Endothelial cell of umbilical vein (primary cell): ENCODE measurements around the gene ABHD4. TPM values are rescaled to one million over a fixed set of nuclear protein-coding genes. Genes with fewer than 3 reads are reported as not detected.

Experiments used
- BruUV-seq: library from RNA; stranded (reverse); fragments of 400-500 nt; replicated peaks from 2 replicates; lab custom pipeline; 2021; lab: Mats Ljungman, UMichigan
- CTCF ChIA-PET: fragments of 300-600, 350-600 bp; sonication (Branson Sonifier 250); formaldehyde crosslinking; loops from one replicate; lab custom pipeline; 2021; ENCODE audit warnings: antibody characterized with exemption, inconsistent platforms; lab: Charles Lee
- POLR2A ChIA-PET: fragments of 300-600, 350-600 bp; sonication (Branson Sonifier 250); formaldehyde crosslinking; loops from one replicate; lab custom pipeline; 2021; ENCODE audit warnings: antibody characterized with exemption, inconsistent platforms; lab: Charles Lee
- DNase-seq: peaks from one replicate; pipeline ENCODE4 v3.0.0-alpha.2; 2011; ENCODE audit warnings: low read depth, low spot score
- FAIRE-seq: peaks from 2 replicates; lab custom pipeline; 2011; peaks lifted over from hg19 to GRCh38; lab: Jason Lieb, UNC
- H2AFZ ChIP-seq: 2 replicates; pipeline ENCODE4 v1.6.0; 2012; ENCODE audit warnings: low read depth, low read length, control low read depth, inconsistent platforms
- H3K27ac ChIP-seq: 2 replicates; pipeline ENCODE4 v1.5.1; 2011; ENCODE audit warnings: low read depth, mild to moderate bottlenecking, control low read depth, low read length, moderate library complexity; ENCODE audit not compliant: insufficient read depth
- H3K27me3 ChIP-seq, 2 experiments: 2 replicates each; pipeline versions ENCODE4 v1.6.0 to v1.6.1; 2011; ENCODE audit warnings: low read length in 2 of 2, mixed read lengths in 1 of 2; ENCODE audit not compliant: control insufficient read depth in 2 of 2, insufficient read depth in 2 of 2
- H3K36me3 ChIP-seq, 2 experiments: 2 replicates in 1 of 2; 3 replicates in 1 of 2; pipeline ENCODE4 v1.5.1; 2011; ENCODE audit warnings: low read length in 2 of 2, mild to moderate bottlenecking in 1 of 2, moderate library complexity in 1 of 2; ENCODE audit not compliant: control insufficient read depth in 2 of 2, insufficient read depth in 2 of 2; ENCODE audit errors: extremely low read depth in 1 of 2
- H3K4me1 ChIP-seq: 3 replicates; pipeline ENCODE4 v1.5.1; 2011; ENCODE audit warnings: mild to moderate bottlenecking, low read length; ENCODE audit not compliant: control insufficient read depth, insufficient read depth; ENCODE audit errors: extremely low read depth
- H3K4me2 ChIP-seq: 2 replicates; pipeline ENCODE4 v1.6.1; 2011; ENCODE audit warnings: low read length, control low read depth, mixed read lengths; ENCODE audit not compliant: insufficient read depth
- H3K4me3 ChIP-seq, 3 experiments: fragments of 200-600 bp in 1 of 3; sonication (generic), shearing (Covaris generic) in 1 of 3; replicated peaks in 1 of 3; 2 replicates each; pipeline ENCODE4 v1.5.1; 2011 to 2016; ENCODE audit warnings: control low read depth in 3 of 3, low read length in 3 of 3, mild to moderate bottlenecking in 2 of 3, inconsistent platforms in 1 of 3, low read depth in 1 of 3, moderate library complexity in 1 of 3; ENCODE audit not compliant: insufficient read depth in 1 of 3
- H3K79me2 ChIP-seq: 2 replicates; pipeline ENCODE4 v1.6.0; 2012; ENCODE audit warnings: low read length, inconsistent platforms; ENCODE audit not compliant: control insufficient read depth, insufficient read depth
- H3K9ac ChIP-seq: replicated peaks from 2 replicates; pipeline ENCODE3; 2011; ENCODE audit warnings: low read length, control low read depth; ENCODE audit not compliant: insufficient read depth; ENCODE audit errors: extremely low read depth
- H3K9me1 ChIP-seq: replicated peaks from 3 replicates; pipeline ENCODE4 v1.6.0; 2011; ENCODE audit warnings: mild to moderate bottlenecking, low read length; ENCODE audit not compliant: control insufficient read depth, insufficient read depth; ENCODE audit errors: extremely low read depth
- H3K9me3 ChIP-seq: replicated peaks from 2 replicates; pipeline ENCODE4 v1.5.1; 2012; ENCODE audit warnings: low read length, inconsistent platforms; ENCODE audit not compliant: control insufficient read depth, insufficient read depth
- H4K20me1 ChIP-seq: replicated peaks from 2 replicates; pipeline ENCODE3; 2011; ENCODE audit warnings: mild to moderate bottlenecking, low read length; ENCODE audit not compliant: control insufficient read depth, insufficient read depth; ENCODE audit errors: extremely low read depth
- CTCF ChIP-seq, 2 donors: IDR thresholded peaks; 1 replicate in 1 of 2; 2 replicates in 1 of 2; pipeline ENCODE4 v1.5.1; 2011; ENCODE audit warnings: low read length in 2 of 2, mild to moderate bottlenecking in 2 of 2, moderate library complexity in 2 of 2, control low read depth in 1 of 2, inconsistent platforms in 1 of 2, low read depth in 1 of 2; ENCODE audit not compliant: insufficient read depth in 1 of 2; ENCODE audit errors: extremely low read depth in 1 of 2
- EZH2 ChIP-seq: IDR thresholded peaks from 2 replicates; pipeline ENCODE4 v1.6.1; 2012; ENCODE audit warnings: borderline replicate concordance, low read depth, mild to moderate bottlenecking, moderate library complexity, low read length, inconsistent platforms; ENCODE audit not compliant: severe bottlenecking
- FOS ChIP-seq: IDR thresholded peaks from 2 replicates; pipeline ENCODE4 v1.6.1; 2011; ENCODE audit warnings: mild to moderate bottlenecking, low read length, moderate library complexity, borderline replicate concordance; ENCODE audit not compliant: insufficient read depth
- GATA2 ChIP-seq: IDR thresholded peaks from 2 replicates; pipeline ENCODE4 v1.7.0; 2011; ENCODE audit warnings: low read depth, mild to moderate bottlenecking, moderate library complexity, mixed read lengths, low read length; ENCODE audit not compliant: insufficient read length, insufficient read depth
- JUN ChIP-seq: IDR thresholded peaks from 2 replicates; pipeline ENCODE4 v1.6.1; 2011; ENCODE audit warnings: borderline replicate concordance, low read depth; ENCODE audit not compliant: insufficient read length, insufficient read depth
- MAX ChIP-seq: IDR thresholded peaks from 2 replicates; pipeline ENCODE4 v1.6.1; 2011; ENCODE audit not compliant: insufficient read depth, insufficient read length
- MYC ChIP-seq: IDR thresholded peaks from one replicate; pipeline ENCODE4 v1.6.1; 2011; ENCODE audit warnings: mild to moderate bottlenecking, low read depth, low read length
- POLR2A ChIP-seq: IDR thresholded peaks from 2 replicates; pipeline ENCODE4 v1.6.1; 2012; ENCODE audit warnings: low read depth, mild to moderate bottlenecking, control low read depth, low read length
- POLR2AphosphoS5 ChIP-seq: IDR thresholded peaks from 2 replicates; pipeline ENCODE4 v1.6.1; 2012; ENCODE audit warnings: low read depth, mild to moderate bottlenecking, control low read depth, low read length, moderate library complexity; ENCODE audit not compliant: insufficient read depth
- dilution Hi-C: fragments of 300-500 bp; cut with MboI; formaldehyde crosslinking; loops from one replicate; pipeline ENCODE4 v1.15.0; 2019; ENCODE audit warnings: low sequenced_read_pairs; ENCODE audit not compliant: extremely low pct_ligation_motif_present
- intact Hi-C: fragments of 100-400 bp; cut with micrococcal nuclease; formaldehyde crosslinking; loops from one replicate; pipeline ENCODE4 v1.10.0; 2022
- polyA plus RNA-seq, 4 experiments: library from polyadenylated mRNA; depleted of rRNA in 3 of 4; stranded (reverse) in 3 of 4; unstranded in 1 of 4; fragments of >200 nt; gene quantifications; 2 replicates each; pipeline versions ENCODE4 v1.2.1 to v1.2.3, GENCODE V29; 2011 to 2012; ENCODE audit warnings: missing spikeins in 1 of 4
- total RNA-seq: library from RNA; stranded (reverse); gene quantifications from 2 replicates; pipeline ENCODE4 v1.2.3, GENCODE V29; 2021

The ABHD4 gene
- total and polyA plus RNA-seq, 2 donors (not counting 3 experiments of a cell fraction or from before 2014, with no cell fraction given) = 34.8 to 45.5 TPM

GRCh38 chr14:22648506-22648905, 50.4 kb downstream of the ABHD4 start:
- no peak overlapping the region for H2AFZ ChIP-seq
- H3K4me3 ChIP-seq = no peak overlapping the region
- H3K4me1 ChIP-seq = peaks cover 3% of the 10 kb centered on the region
- no TSS peak for BruUV-seq
- H4K20me1 ChIP-seq = no peaks in the 10 kb centered on the region
- no peaks in the 10 kb centered on the region for H3K27me3 ChIP-seq
- dilution Hi-C loops = no loop called here
- no peak for DNase-seq
- H3K9me1 ChIP-seq = no peaks in the 10 kb centered on the region
- no peak for FAIRE-seq
- H3K4me2 ChIP-seq = no peak overlapping the region
- no peaks in the 10 kb centered on the region for H3K36me3 ChIP-seq
- no peaks in the 10 kb centered on the region for H3K79me2 ChIP-seq
- no peaks in the 10 kb centered on the region for H3K9me3 ChIP-seq
- TF ChIP-seq MAX = no peak
- no peak for TF ChIP-seq POLR2A
- no peak for TF ChIP-seq JUN
- no peak for TF ChIP-seq EZH2
- no peak for TF ChIP-seq FOS
- no peak for TF ChIP-seq CTCF (IDR thresholded peaks at IDR 0.05; ENCODE audit: extremely low read depth in 1 of 2, insufficient read depth in 1 of 2, low read depth in 1 of 2, low read length in 2 of 2)
- no peak for TF ChIP-seq MYC
- TF ChIP-seq POLR2AphosphoS5 = no peak
- no peak for TF ChIP-seq GATA2
- ChIA-PET CTCF (interaction anchor here (1.1 to 1.3 kb wide), 4 partner anchors 10 to 82 kb away, joined by 3 to 7 read pairs (median 4); no protein-coding TSS in a partner anchor), POLR2A (no interaction called here)
- intact Hi-C loops = no loop called here
- H3K27ac ChIP-seq = no peak overlapping the region
- no peak overlapping the region for H3K9ac ChIP-seq
